ENCODE measurements around the gene TMEM59L. TPM values are rescaled to one million over a fixed set of nuclear protein-coding genes. Genes with fewer than 3 reads are reported as not detected.

Gene TMEM59L
- total RNA-seq, 2 experiments from 2014 or later, result 0.25 to 0.27 TPM

DNA sequence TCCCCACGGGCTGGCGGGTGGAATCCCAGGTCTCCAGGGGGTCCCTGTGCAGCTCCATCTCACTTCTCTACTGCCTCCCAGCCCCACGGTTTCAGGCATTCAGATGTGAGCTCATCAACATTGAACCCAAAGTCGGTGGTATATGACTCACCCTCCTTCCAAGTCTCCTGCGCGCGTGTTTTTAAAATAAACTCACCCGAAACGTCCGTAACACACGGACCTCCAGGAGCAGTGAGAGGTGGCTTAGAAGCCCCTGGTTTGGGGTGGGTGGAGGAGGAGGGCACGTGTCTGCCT lies 56.8 kb downstream of the TMEM59L start:
- ATAC-seq (ENCODE audit: poor library complexity), result no peak
- Histone ChIP-seq H3K27ac (ENCODE audit: low read depth in 1 of 2, low read length in 2 of 2) (no peak overlapping the region), H3K4me1 (ENCODE audit: insufficient read depth, low read length) (no peaks in the 10 kb centered on the region), H3K27me3 (ENCODE audit: control insufficient read depth in 1 of 2, insufficient read depth in 2 of 2, low read length in 2 of 2) (no peaks in the 10 kb centered on the region), H3K36me3 (ENCODE audit: insufficient read depth, low read length) (peaks cover 25% of the 10 kb centered on the region), H3K9me3 (ENCODE audit: control insufficient read depth in 1 of 2, insufficient read depth in 1 of 2, low read length in 2 of 2) (no peaks in the 10 kb centered on the region), H3K4me3 (ENCODE audit: low read length) (no peak overlapping the region)
- H3K27ac Mint-ChIP-seq, result no peak overlapping the region
- intact Hi-C loops (cut with DNase I, micrococcal nuclease), result no loop called here
- H3K4me3 Mint-ChIP-seq, result no peak overlapping the region
- no peaks in the 10 kb centered on the region for H3K4me1 Mint-ChIP-seq (ENCODE audit: low read depth)
- H3K36me3 Mint-ChIP-seq (ENCODE audit: low read depth), result peaks cover 21% of the 10 kb centered on the region
- POLR2A ChIA-PET, result no interaction called here
- H3K27me3 Mint-ChIP-seq, result no peaks in the 10 kb centered on the region
- no peak for DNase-seq
- H3K9me3 Mint-ChIP-seq, result no peaks in the 10 kb centered on the region
- TF ChIP-seq, protein P1, sequence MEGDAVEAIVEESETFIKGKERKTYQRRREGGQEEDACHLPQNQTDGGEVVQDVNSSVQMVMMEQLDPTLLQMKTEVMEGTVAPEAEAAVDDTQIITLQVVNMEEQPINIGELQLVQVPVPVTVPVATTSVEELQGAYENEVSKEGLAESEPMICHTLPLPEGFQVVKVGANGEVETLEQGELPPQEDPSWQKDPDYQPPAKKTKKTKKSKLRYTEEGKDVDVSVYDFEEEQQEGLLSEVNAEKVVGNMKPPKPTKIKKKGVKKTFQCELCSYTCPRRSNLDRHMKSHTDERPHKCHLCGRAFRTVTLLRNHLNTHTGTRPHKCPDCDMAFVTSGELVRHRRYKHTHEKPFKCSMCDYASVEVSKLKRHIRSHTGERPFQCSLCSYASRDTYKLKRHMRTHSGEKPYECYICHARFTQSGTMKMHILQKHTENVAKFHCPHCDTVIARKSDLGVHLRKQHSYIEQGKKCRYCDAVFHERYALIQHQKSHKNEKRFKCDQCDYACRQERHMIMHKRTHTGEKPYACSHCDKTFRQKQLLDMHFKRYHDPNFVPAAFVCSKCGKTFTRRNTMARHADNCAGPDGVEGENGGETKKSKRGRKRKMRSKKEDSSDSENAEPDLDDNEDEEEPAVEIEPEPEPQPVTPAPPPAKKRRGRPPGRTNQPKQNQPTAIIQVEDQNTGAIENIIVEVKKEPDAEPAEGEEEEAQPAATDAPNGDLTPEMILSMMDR (IDR thresholded peaks at IDR 0.05), result no peak
- CTCF ChIA-PET, result no interaction called here

DNA sequence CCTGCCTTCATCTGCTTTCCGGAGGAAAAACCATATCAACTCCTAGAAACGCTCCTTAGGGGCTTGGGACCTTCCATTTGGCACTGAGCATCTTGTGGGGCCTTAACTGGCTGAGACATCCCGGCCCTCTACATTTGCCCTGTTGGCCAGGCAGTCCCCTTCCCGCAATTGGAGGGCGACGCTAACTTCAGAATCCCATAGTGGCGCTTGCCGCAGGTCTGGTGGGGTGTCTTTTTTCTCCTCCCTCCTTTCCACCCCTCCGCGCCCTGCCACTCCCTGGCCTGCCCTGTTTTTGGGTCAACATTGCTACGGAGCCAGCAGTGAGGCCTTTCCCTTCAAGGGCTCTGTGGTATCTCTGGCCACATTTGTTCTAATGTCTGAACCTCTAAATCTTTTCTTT lies 57.2 kb downstream of the TMEM59L start:
- H3K36me3 ChIP-seq (ENCODE audit: insufficient read depth, low read length), result peaks cover 25% of the 10 kb centered on the region
- Mint-ChIP-seq H3K9me3 (no peaks in the 10 kb centered on the region), H3K27ac (no peak overlapping the region), H3K27me3 (no peaks in the 10 kb centered on the region), H3K4me1 (ENCODE audit: low read depth) (no peaks in the 10 kb centered on the region), H3K4me3 (no peak overlapping the region), H3K36me3 (ENCODE audit: low read depth) (peaks cover 21% of the 10 kb centered on the region)
- intact Hi-C loops (cut with DNase I, micrococcal nuclease), result loop anchor here in 1 of 2 experiments (5.0 kb wide), 1 partner anchor 218 kb away; no protein-coding TSS in a partner anchor
- no peak overlapping the region for H3K27ac ChIP-seq (ENCODE audit: low read depth in 1 of 2, low read length in 2 of 2)
- H3K9me3 ChIP-seq (ENCODE audit: control insufficient read depth in 1 of 2, insufficient read depth in 1 of 2, low read length in 2 of 2), result no peaks in the 10 kb centered on the region
- no peaks in the 10 kb centered on the region for H3K4me1 ChIP-seq (ENCODE audit: insufficient read depth, low read length)
- TF ChIP-seq, protein P1 (IDR thresholded peaks at IDR 0.05), result no peak
- H3K4me3 ChIP-seq (ENCODE audit: low read length), result no peak overlapping the region
- no peaks in the 10 kb centered on the region for H3K27me3 ChIP-seq (ENCODE audit: control insufficient read depth in 1 of 2, insufficient read depth in 2 of 2, low read length in 2 of 2)
- ATAC-seq (ENCODE audit: poor library complexity) (no peak), DNase-seq (no peak)
- POLR2A ChIA-PET, result no interaction called here
- CTCF ChIA-PET, result no interaction called here

DNA sequence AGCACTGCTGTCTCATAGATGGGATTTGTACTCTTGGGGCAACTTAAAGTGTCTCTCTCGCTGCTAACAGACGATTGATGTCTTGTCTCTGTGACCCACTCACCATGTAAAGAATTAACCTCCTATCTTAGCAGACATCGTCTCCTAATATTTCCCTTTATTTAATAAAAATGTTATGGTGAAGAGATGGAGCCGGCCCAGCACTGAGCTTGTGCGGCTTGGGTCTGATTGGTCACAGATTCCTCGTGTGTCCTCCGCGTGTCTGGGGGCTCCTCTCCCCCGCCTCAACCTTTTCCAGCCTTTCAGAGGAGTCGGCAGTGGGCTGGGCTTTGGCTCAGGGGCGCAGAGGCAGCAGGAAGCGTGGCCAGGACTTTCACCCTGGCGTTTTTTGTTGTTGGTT lies 57.6 kb downstream of the TMEM59L start:
- CTCF ChIA-PET, result no interaction called here
- Mint-ChIP-seq H3K4me1 (ENCODE audit: low read depth) (no peaks in the 10 kb centered on the region), H3K27ac (no peak overlapping the region), H3K36me3 (ENCODE audit: low read depth) (peaks cover 21% of the 10 kb centered on the region), H3K4me3 (no peak overlapping the region), H3K27me3 (no peaks in the 10 kb centered on the region), H3K9me3 (no peaks in the 10 kb centered on the region)
- Histone ChIP-seq H3K36me3 (ENCODE audit: insufficient read depth, low read length) (peaks cover 23% of the 10 kb centered on the region), H3K4me3 (ENCODE audit: low read length) (no peak overlapping the region), H3K27ac (ENCODE audit: low read depth in 1 of 2, low read length in 2 of 2) (no peak overlapping the region), H3K9me3 (ENCODE audit: control insufficient read depth in 1 of 2, insufficient read depth in 1 of 2, low read length in 2 of 2) (no peaks in the 10 kb centered on the region), H3K27me3 (ENCODE audit: control insufficient read depth in 1 of 2, insufficient read depth in 2 of 2, low read length in 2 of 2) (no peaks in the 10 kb centered on the region), H3K4me1 (ENCODE audit: insufficient read depth, low read length) (no peaks in the 10 kb centered on the region)
- DNase-seq, result no peak
- TF ChIP-seq, protein P1 (IDR thresholded peaks at IDR 0.05), result no peak
- ATAC-seq (ENCODE audit: poor library complexity), result no peak
- intact Hi-C loops (cut with DNase I, micrococcal nuclease), result loop anchor here in 1 of 2 experiments (5.0 kb wide), 1 partner anchor 218 kb away; no protein-coding TSS in a partner anchor
- POLR2A ChIA-PET, result no interaction called here

Other genes with a start within 250 kb of the TMEM59L start
- not detected for gene GDF15, start 226.7 kb upstream of the TMEM59L start, total RNA-seq
- under 1 TPM; 0.82 to 0.92 TPM for gene LRRC25, start 215.2 kb upstream of the TMEM59L start, total RNA-seq
- 10 to 100 TPM; 44.0 to 50.9 TPM for gene SSBP4, start 193.5 kb upstream of the TMEM59L start, total RNA-seq
- 10 to 100 TPM; 34.1 to 41.3 TPM for gene ISYNA1, start 174.7 kb upstream of the TMEM59L start, total RNA-seq
- gene ELL, start 90.8 kb upstream of the TMEM59L start, total RNA-seq, result 10 to 100 TPM; 46.2 to 46.8 TPM
- 100 to 1,000 TPM; 147 to 152 TPM for gene FKBP8, start 69.3 kb upstream of the TMEM59L start, total RNA-seq
- 10 to 100 TPM; 64.2 to 66.9 TPM for gene KXD1, start 55.0 kb upstream of the TMEM59L start, total RNA-seq
- gene UBA52, start 41.0 kb upstream of the TMEM59L start, total RNA-seq, result 1,000 to 10,000 TPM; 2,255 to 2,378 TPM
- gene REX1BD, start 24.1 kb upstream of the TMEM59L start, total RNA-seq, result 10 to 100 TPM; 88.4 to 88.9 TPM
- not detected for gene CRLF1, start 6.1 kb upstream of the TMEM59L start, total RNA-seq
- 10 to 100 TPM; 13.7 to 19.0 TPM for gene KLHL26, start 24.2 kb downstream of the TMEM59L start, total RNA-seq
- 10 to 100 TPM; 11.8 to 12.2 TPM for gene CRTC1, start 70.8 kb downstream of the TMEM59L start, total RNA-seq
- gene COMP, start 178.4 kb downstream of the TMEM59L start, total RNA-seq, result not detected
- 100 to 1,000 TPM; 146 to 150 TPM for gene UPF1, start 219.1 kb downstream of the TMEM59L start, total RNA-seq

Data from CD4-positive, alpha-beta T cell (primary cell).